NCI-H146 treated with DMSO at 0.1 percent for 48 hours (cell line): ENCODE data around the gene RERE.

ENCODE experiments used
- DNase-seq: peaks from one replicate; lab custom pipeline; 2025; ENCODE audit not compliant: unreplicated experiment; lab: John Stamatoyannopoulos, UW

RERE gene

DNA sequence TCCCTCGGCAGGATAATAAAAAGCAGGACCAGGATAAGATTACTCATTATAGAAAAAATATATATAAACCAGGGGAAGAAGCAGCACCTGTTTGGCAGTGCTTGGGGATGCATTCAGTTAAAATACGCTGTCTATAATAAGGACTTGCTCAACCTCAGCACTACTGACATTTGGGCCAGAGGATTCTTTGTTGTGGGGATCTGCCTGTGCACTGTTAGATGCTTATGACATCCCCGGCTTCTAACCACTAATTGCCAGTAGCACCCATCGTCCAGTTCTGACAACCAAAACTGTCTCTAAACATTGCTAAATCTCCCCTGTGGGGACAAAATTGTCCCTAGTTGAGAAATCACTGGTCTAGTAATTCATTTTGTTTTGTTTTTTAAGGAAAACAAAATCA is 257.4 kb downstream of the RERE start:
- no peak for DNase-seq

- DNase-seq: no peak
These were observed 261.9 kb downstream of the RERE start for GRCh38 chr1:8555582-8555981.

DNA sequence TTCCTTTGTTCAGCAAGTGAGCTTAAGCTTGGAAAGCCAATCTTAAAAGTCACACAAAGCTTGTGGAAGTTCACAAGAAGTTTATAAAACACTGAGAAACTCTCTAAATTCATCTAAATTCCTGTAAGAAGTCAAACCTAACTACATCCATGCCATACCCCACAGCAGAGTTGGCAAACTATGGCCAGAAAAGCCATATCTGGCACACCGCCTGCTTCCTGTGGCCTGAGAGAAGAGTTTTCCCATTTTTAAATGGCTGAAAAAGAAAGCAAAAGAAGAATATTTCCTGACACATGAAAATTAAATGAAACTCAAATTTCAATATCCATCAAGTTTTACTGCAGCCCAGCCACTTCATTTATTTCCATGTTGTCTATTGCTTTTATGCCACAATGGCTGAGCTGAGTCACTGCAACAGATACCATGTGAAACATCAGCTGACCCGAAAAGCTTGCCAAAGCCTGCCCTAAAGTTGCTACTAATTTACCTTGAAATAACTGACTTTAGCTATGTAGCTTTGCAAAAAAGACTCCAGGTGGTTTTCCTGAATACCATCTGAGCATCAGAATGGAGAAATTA is 262.4 kb downstream of the RERE start:
- no peak for DNase-seq

DNA sequence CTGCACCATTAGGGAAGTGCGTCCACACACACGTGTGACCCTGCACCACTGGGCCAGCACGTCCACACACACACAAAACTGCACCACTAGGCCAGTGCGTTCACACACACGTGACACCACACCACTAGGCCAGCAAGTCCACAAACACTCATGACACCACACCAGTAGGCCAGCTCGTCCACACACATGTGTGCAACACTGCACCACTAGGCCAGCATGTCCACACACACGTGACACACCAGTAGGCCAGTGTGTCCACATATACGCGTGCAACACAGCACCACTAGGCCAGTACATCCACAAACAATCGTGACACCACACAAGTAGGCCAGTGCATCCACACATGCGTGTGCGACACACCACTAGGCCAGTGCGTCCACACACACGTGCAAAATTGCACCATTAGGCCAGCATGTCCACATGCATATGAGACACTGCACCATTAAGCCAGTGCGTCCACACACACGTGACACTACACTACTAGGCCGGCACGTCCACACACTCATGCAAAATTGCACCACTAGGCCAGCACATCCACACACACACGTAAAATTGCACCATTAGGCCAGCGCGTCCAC is 264.5 kb downstream of the RERE start:
- DNase-seq: no peak

- no peak for DNase-seq
These were observed 265.6 kb downstream of the RERE start for GRCh38 chr1:8551613-8552489.

DNA sequence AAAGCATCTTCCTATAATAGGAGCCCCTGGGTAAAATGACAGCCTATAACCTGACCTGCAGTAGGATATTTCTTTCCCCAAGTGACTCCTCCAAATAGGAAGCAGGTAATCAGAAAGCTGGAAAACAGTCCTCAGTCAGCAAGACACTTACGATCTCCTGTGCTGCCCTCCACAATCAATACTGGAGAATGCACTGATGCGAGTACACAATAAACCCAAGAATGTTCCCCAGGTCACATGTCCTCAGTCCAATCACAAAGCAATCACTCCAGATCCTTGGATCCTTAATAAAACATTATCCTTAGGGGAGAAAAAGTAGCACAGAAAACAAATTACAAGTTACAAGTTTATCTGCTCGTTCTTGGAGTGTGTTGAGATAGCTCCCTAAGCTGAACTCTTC is 266.4 kb downstream of the RERE start:
- DNase-seq: no peak

DNA sequence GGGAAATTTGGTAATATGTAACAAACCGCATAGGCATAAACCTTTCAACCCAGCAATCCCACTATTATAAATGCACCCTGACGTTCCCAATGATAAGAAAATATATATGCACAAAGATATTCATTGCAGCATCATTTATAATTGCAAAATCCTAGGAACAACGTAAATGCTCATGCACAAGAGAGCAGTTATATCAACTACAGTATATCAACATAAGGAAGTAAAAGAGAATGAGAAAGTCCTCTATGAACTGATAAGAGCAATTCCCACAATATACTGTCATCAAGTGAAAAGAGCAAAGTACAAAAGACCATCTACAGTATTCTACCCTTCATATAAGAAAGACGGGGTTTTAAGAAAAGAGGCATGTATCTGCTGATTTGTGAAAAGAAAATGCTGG is 269.6 kb downstream of the RERE start:
- no peak for DNase-seq

DNA sequence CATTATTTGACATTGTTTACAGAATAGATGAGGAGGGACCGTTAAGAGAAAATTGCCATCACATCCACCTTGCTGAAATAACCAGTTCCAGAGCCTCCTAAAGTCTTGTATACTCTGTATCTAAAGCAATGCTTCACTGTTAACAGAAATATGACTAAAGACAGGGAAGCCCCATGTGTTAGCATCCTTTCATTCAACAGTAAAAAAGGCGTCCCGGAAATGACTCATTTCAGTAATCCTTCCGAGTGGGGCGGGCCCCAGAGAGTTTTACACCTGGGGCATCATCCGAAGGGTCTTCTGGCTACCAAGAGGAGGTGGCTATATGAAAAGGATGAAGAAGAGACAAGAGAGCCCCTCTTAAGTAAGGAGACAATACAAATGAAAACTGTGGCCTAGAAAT is 272.4 kb downstream of the RERE start:
- no peak for DNase-seq

DNA sequence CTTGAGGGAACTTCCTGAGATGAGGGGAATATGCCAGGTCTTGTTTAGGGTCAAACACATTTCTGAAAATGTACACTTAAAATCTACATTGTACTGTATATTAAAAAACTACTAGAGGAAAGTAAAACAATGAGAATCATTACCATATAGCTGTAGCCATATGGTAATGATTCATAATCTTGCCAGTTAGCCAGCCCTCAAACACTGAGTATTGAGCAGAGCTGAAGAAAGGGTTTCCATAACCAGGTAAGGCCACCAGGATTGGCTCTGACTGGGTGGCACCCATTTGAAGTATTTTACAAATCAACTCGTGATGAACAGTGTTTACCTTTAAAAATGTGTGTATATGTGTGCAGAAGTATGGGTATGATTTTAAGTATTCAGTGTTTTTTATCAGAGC is 272.8 kb downstream of the RERE start:
- no peak for DNase-seq

DNA sequence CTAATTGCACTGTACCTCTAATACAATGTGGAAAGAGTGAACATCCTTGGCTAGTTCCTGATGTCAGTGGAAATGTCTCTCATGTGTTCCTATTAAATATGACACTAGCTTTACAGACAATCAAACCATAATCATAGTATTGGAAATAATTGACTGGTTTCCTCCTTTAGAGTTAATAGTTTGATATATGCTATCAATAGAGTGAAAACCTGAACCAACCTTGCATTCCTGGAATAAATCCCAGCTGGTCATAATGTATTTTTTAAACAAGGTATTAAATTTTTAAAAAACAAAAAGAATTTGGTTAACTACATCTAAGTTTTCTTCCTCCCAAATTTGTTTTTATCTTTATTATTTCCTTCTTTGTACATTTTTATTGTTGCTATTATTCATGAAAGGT is 273.5 kb downstream of the RERE start:
- DNase-seq: no peak

- no peak for DNase-seq
These were observed 275.4 kb downstream of the RERE start for GRCh38 chr1:8541961-8542521.

- DNase-seq: no peak
These were observed 276.5 kb downstream of the RERE start for GRCh38 chr1:8540971-8541370.

DNA sequence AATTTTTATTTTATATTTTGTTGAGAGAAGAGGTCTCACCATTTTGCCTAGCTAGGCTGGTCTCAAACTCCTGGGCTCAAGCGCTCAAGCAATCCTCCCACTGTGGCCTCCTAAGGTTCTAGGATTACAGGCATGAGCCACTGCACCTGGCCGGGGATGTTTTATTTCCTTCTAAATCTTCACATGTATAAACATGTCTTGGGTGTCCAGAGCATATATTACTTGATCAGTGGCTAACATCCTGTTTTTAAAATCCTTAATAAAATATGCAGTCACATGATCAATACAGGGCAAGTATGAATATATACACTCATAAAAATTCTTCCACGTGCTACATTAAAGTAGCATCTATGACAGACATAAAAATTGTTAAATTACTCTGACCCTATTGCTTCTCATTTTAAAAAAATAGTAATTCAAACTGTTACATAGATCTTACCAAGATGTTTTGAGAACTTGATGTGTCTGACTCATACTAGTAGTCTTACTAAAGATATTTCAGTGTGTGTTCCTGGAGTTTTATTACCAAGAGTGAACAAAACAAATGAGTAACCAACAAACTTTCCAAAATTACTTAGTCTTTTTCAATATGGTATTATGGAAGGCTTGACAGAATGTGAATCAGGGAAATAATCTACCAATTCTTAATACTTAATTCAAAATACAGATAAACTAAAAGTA is 277.0 kb downstream of the RERE start:
- no peak for DNase-seq

DNA sequence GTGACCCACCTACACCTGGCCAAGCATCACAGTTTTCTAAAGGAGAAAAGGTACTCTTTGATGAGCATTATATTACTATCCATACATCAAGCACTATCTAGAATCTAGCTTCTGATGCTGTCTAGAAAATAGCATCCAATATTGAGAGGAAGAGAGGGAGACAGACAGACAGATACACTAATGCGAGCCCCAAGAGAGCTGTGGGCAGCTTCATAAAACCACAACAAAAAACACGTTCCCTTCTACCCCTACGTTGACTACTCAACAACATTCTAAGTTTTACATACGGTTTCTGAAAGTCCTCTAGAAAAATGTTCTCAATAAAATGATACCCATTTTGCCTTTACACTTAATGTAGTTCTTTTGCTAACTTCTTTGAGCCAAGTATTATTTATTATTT is 277.8 kb downstream of the RERE start:
- no peak for DNase-seq

- DNase-seq: no peak
These were observed 278.9 kb downstream of the RERE start for GRCh38 chr1:8538502-8538901.

GRCh38 chr1:8537991-8538390 is 279.4 kb downstream of the RERE start:
- DNase-seq: no peak

- no peak for DNase-seq
These were observed 280.9 kb downstream of the RERE start for GRCh38 chr1:8536515-8536914.

DNA sequence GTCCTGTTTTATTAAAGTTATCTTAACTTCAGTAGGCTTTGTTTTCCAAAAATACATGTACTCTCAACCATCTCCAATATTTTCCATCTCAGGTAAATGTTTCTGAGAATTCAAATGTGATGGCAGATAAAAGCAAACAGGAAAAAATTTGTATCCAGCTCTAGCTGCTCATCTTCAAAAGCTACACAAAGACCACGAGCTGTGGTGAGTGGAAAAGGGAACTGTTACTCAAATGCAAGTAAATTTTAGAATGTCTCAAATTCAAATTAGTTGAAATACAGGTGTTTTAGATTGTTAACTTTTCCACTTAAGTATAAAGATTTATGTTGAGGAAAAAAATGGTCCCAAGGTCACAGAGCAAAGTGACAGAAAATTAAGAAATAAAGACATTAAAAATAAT is 283.5 kb downstream of the RERE start:
- DNase-seq: no peak

- no peak for DNase-seq
These were observed 284.3 kb downstream of the RERE start for GRCh38 chr1:8533124-8533523.

DNA sequence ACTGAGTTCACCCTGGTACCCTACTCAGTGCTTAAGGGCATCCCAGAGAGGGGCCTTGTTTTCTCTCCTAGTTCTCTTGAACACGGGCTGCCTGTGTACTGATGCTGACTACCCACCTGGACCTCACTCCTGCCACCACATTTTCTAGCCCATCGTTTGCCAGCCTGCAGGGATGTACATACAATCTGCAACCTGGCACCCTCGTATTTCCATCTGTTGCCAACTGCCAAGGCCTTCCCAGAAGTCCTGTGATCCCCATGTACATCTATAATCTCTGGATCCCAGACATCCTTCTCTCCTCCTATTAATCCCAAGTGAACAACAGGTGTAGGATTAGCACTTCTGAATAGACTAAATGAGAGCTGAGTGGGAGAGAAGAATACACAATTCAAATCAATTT is 287.5 kb downstream of the RERE start:
- DNase-seq: no peak

DNA sequence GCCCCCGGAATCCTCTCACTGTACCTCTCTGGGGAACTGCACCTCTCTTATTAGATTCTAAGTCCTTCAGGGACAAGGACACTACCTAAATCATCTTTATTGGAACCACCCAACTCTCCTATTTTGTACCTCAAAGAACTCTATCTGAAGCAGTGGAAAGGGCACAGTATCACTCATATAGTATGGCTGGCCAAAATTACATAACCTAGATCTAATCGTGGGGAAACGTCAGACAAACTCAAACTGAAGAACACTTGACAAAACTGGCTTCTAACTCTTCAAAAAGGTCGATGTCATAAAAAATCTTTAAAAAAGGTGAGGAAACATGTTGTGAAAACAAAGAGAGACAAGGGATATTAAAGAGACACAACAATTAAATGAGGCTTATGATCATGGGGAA is 289.5 kb downstream of the RERE start:
- no peak for DNase-seq
